SK-N-SH (cell line): ENCODE measurements around the gene GPN2. TPM values are rescaled to one million over a fixed set of nuclear protein-coding genes. Genes with fewer than 3 reads are reported as not detected.
"Not testable (repeated sequence)": the region's sequence is repeated elsewhere in the genome, so short reads cannot be mapped to it uniquely, and the experiment has no call there.

Experiments
- CTCF ChIA-PET: fragments of 300-600, 350-600 bp; formaldehyde crosslinking; extraction: SDS; loops from one replicate; lab custom pipeline; 2021; lab: Yijun Ruan, JAX
- POLR2A ChIA-PET: fragments of 350-600 bp; sonication (Branson Sonifier 250); formaldehyde crosslinking; extraction: SDS; loops from one replicate; lab custom pipeline; 2020; ENCODE audit warnings: antibody characterized with exemption, inconsistent platforms; lab: Yijun Ruan, JAX
- DNase-seq: peaks from one replicate; pipeline ENCODE4 v3.0.0; 2012
- H2AFZ ChIP-seq: fragments of 200-600 bp; sonication (generic); 2 replicates; pipeline ENCODE4 v1.8.1; 2016; ENCODE audit warnings: antibody characterized with exemption, mild to moderate bottlenecking, low read depth
- H3F3A ChIP-seq: fragments of 200-600 bp; sonication (generic); replicated peaks from 2 replicates; pipeline ENCODE3; 2016; ENCODE audit warnings: antibody characterized with exemption, mild to moderate bottlenecking; ENCODE audit not compliant: insufficient read depth
- H3K27ac ChIP-seq, 2 experiments: fragments of 200-500 bp in 1 of 2; fragments of 200-600 bp in 1 of 2; sonication (Bioruptor generic) in 1 of 2; sonication (generic), shearing (Covaris generic) in 1 of 2; 2 replicates each; pipeline versions ENCODE4 v1.5.1 to v1.6.1; 2014 to 2016; ENCODE audit warnings: low read depth in 2 of 2, inconsistent platforms in 1 of 2, low read length in 1 of 2, mild to moderate bottlenecking in 1 of 2, mixed read lengths in 1 of 2
- H3K27me3 ChIP-seq: fragments of 200-600 bp; sonication (generic), shearing (Covaris generic); 2 replicates; pipeline ENCODE4 v1.6.1; 2016; ENCODE audit warnings: mixed run types; ENCODE audit not compliant: insufficient read depth
- H3K36me3 ChIP-seq, 2 experiments: fragments of 200-500 bp in 1 of 2; fragments of 200-600 bp in 1 of 2; sonication (Bioruptor generic) in 1 of 2; sonication (generic) in 1 of 2; replicated peaks in 1 of 2; 2 replicates each; pipeline versions ENCODE3 to v1.5.1; 2014 to 2016; ENCODE audit warnings: low read length in 1 of 2, mild to moderate bottlenecking in 1 of 2; ENCODE audit not compliant: insufficient read depth in 2 of 2, control insufficient read depth in 1 of 2
- H3K4me1 ChIP-seq, 2 experiments: fragments of 200-500 bp in 1 of 2; fragments of 200-600 bp in 1 of 2; sonication (Bioruptor generic) in 1 of 2; sonication (generic), shearing (Covaris generic) in 1 of 2; 2 replicates each; pipeline versions ENCODE4 v1.5.1 to v1.6.1; 2014 to 2016; ENCODE audit warnings: low read depth in 1 of 2, low read length in 1 of 2, mixed run types in 1 of 2; ENCODE audit not compliant: insufficient read depth in 2 of 2, control insufficient read depth in 1 of 2
- H3K4me2 ChIP-seq: fragments of 200-600 bp; sonication (generic), shearing (Covaris generic); 2 replicates; pipeline ENCODE4 v1.6.1; 2017; ENCODE audit warnings: mixed run types
- H3K4me3 ChIP-seq, 2 experiments: fragments of 200-500 bp in 1 of 2; fragments of 200-600 bp in 1 of 2; sonication (Bioruptor generic) in 1 of 2; sonication (generic), shearing (Covaris generic) in 1 of 2; 2 replicates each; pipeline versions ENCODE4 v1.5.1 to v1.8.1; 2014 to 2016; ENCODE audit warnings: low read depth in 2 of 2, inconsistent platforms in 1 of 2, low read length in 1 of 2, mild to moderate bottlenecking in 1 of 2, mixed read lengths in 1 of 2, moderate library complexity in 1 of 2
- H3K79me2 ChIP-seq: fragments of 200-600 bp; sonication (generic); 2 replicates; pipeline ENCODE4 v1.8.1; 2017; ENCODE audit warnings: mild to moderate bottlenecking; ENCODE audit not compliant: insufficient read depth
- H3K9ac ChIP-seq: fragments of 200-600 bp; sonication (generic); 2 replicates; pipeline ENCODE4 v1.6.1; 2017; ENCODE audit warnings: mixed run types
- H3K9me2 ChIP-seq: fragments of 200-600 bp; sonication (generic); 2 replicates; pipeline ENCODE4 v1.6.1; 2017; ENCODE audit warnings: mixed run types
- H3K9me3 ChIP-seq: fragments of 200-600 bp; sonication (generic); 2 replicates; pipeline ENCODE4 v1.6.1; 2017; ENCODE audit warnings: mixed run types, mild to moderate bottlenecking, moderate library complexity
- H4K20me1 ChIP-seq: fragments of 200-600 bp; sonication (generic); 2 replicates; pipeline ENCODE4 v1.6.1; 2017; ENCODE audit warnings: mild to moderate bottlenecking, mixed run types; ENCODE audit not compliant: insufficient read depth
- CTCF ChIP-seq: fragments of 200-600 bp; sonication (generic); IDR thresholded peaks from 2 replicates; pipeline ENCODE4 v1.6.1; 2017; ENCODE audit warnings: antibody characterized with exemption, mild to moderate bottlenecking, moderate library complexity
- ELF1 ChIP-seq: IDR thresholded peaks from 2 replicates; pipeline ENCODE4 v1.4.0; 2012
- EP300 ChIP-seq, 2 experiments: IDR thresholded peaks; 2 replicates each; pipeline versions ENCODE4 v1.4.0 to v1.6.1; 2012; ENCODE audit warnings: borderline replicate concordance in 1 of 2, low read depth in 1 of 2, low read length in 1 of 2
- FOXJ3 ChIP-seq: sonication (generic); formaldehyde crosslinking; IDR thresholded peaks from 2 replicates; pipeline ENCODE4 v1.5.1; 2020; ENCODE audit warnings: mild to moderate bottlenecking, missing genetic modification reagents
- FOXM1 ChIP-seq: IDR thresholded peaks from 2 replicates; pipeline ENCODE4 v1.4.0; 2012; ENCODE audit warnings: low read depth, mild to moderate bottlenecking
- GABPA ChIP-seq: IDR thresholded peaks from 2 replicates; pipeline ENCODE4 v1.4.0; 2012; ENCODE audit warnings: low read depth, mild to moderate bottlenecking
- IRF3 ChIP-seq: fragments of 150-350 bp; IDR thresholded peaks from 2 replicates; pipeline ENCODE4 v1.6.1; 2016; ENCODE audit warnings: mild to moderate bottlenecking, low read depth, low read length
- JUND ChIP-seq: IDR thresholded peaks from 2 replicates; pipeline ENCODE4 v1.4.0; 2012
- MAX ChIP-seq: IDR thresholded peaks from 2 replicates; pipeline ENCODE4 v1.4.0; 2012; ENCODE audit warnings: low read depth
- MXI1 ChIP-seq: IDR thresholded peaks from 2 replicates; pipeline ENCODE4 v1.6.1; 2012; ENCODE audit warnings: mild to moderate bottlenecking, low read depth, low read length, improper control_type of control experiment
- PBX3 ChIP-seq: IDR thresholded peaks from 2 replicates; pipeline ENCODE4; 2012
- RCOR1 ChIP-seq: fragments of 150-350 bp; IDR thresholded peaks from 2 replicates; pipeline ENCODE4 v1.6.1; 2017; ENCODE audit warnings: antibody characterized with exemption, low read length
- SMC3 ChIP-seq: IDR thresholded peaks from 2 replicates; pipeline ENCODE4 v1.6.1; 2012; ENCODE audit warnings: low read depth, low read length, improper control_type of control experiment
- TAF1 ChIP-seq: IDR thresholded peaks from 2 replicates; pipeline ENCODE4 v1.6.1; 2012; ENCODE audit warnings: low read depth, mild to moderate bottlenecking, low read length, moderate library complexity, borderline replicate concordance
- USF1 ChIP-seq: IDR thresholded peaks from 2 replicates; pipeline ENCODE4 v1.4.0; 2012; ENCODE audit warnings: low read depth, borderline replicate concordance
- USF2 ChIP-seq: fragments of 150-350 bp; IDR thresholded peaks from 2 replicates; pipeline ENCODE4 v1.6.1; 2017; ENCODE audit warnings: antibody characterized with exemption, low read length, low read depth, borderline replicate concordance
- YY1 ChIP-seq: IDR thresholded peaks from 2 replicates; pipeline ENCODE4 v1.4.0; 2012; ENCODE audit warnings: low read depth, mild to moderate bottlenecking
- ZBTB33 ChIP-seq: IDR thresholded peaks from 2 replicates; pipeline ENCODE4 v1.4.0; 2012; ENCODE audit warnings: low read depth, borderline replicate concordance
- WGBS: methylation state at CpG from one replicate; pipeline ENCODE4 v1.1.6; 2017; ENCODE audit warnings: low lambda C conversion rate; 5-methylcytosine and 5-hydroxymethylcytosine counted together
- polyA plus RNA-seq, 3 experiments: library from polyadenylated mRNA; depleted of rRNA; stranded (reverse); fragments of >200 nt; gene quantifications; 2 replicates each; pipeline ENCODE4 v1.2.3, GENCODE V29; 2012

The GPN2 gene
- polyA plus RNA-seq, 1 of the 3 experiments (the other 2 are of a cell fraction): 24.0 TPM

- Histone ChIP-seq H3F3A (peaks cover 18% of the 10 kb centered on the region), H3K27me3 (no peaks in the 10 kb centered on the region), H3K9ac (peak overlapping the region; percentile 22; the same call in 1 of the 2 replicates), H2AFZ (no peak overlapping the region), H3K9me2 (no peaks in the 10 kb centered on the region), H3K4me1 (peaks cover 0 to 8% of the 10 kb centered on the region in 2 experiments; a peak in 2 of 4 replicates), H3K27ac (peak overlapping the region in 1 of 2 experiments; percentile 80; a peak in 2 of 4 replicates), H3K79me2 (peaks cover 15% of the 10 kb centered on the region; the same call in 1 of the 2 replicates), H3K4me3 (no peak overlapping the region), H3K36me3 (peaks cover 9 to 39% of the 10 kb centered on the region in 2 experiments), H3K4me2 (peak overlapping the region; percentile 10; the same call in 1 of the 2 replicates), H4K20me1 (no peaks in the 10 kb centered on the region)
- DNase-seq: no peak
- ChIA-PET POLR2A (no interaction called here), CTCF (interaction anchor here (0.7 to 1.3 kb wide), 3 partner anchors 15 to 31 kb away, joined by 3 to 4 read pairs (median 3); no protein-coding TSS in a partner anchor)
- no peak for TF ChIP-seq ZBTB33
- no peak for TF ChIP-seq USF1
- no peak for TF ChIP-seq FOXJ3
- TF ChIP-seq JUND: no peak
- no peak for TF ChIP-seq GABPA
- TF ChIP-seq YY1: no peak
- TF ChIP-seq PBX3: no peak
- TF ChIP-seq FOXM1: no peak
- no peak for TF ChIP-seq TAF1
- no peak for TF ChIP-seq MXI1
- TF ChIP-seq RCOR1: no peak
- no peak for TF ChIP-seq IRF3
- no peak for TF ChIP-seq MAX
- no peak for TF ChIP-seq ELF1
- no peak for TF ChIP-seq CTCF
- TF ChIP-seq EP300 (IDR thresholded peaks at IDR 0.05; ENCODE audit: borderline replicate concordance in 1 of 2, low read depth in 1 of 2, low read length in 1 of 2): no peak
- no peak for TF ChIP-seq USF2
- TF ChIP-seq SMC3: no peak
- TF ChIP-seq, all 33 proteins: peak for 0
- H3K9me3 ChIP-seq: no peaks in the 10 kb centered on the region
- WGBS: 95% methylated on average over 10 of the region's 10 CpGs
Observed at GRCh38 chr1:26848499-26848898, 41.6 kb downstream of the GPN2 start.

- Histone ChIP-seq H3K79me2 (peaks cover 15% of the 10 kb centered on the region; the same call in 1 of the 2 replicates), H3K27ac (peak overlapping the region in 1 of 2 experiments; percentile 80; a peak in 1 of 4 replicates), H3F3A (peaks cover 18% of the 10 kb centered on the region), H3K36me3 (peaks cover 13 to 35% of the 10 kb centered on the region in 2 experiments)
- H3K4me3 ChIP-seq, H3K4me2 ChIP-seq, POLR2A ChIA-PET, H3K27me3 ChIP-seq, H2AFZ ChIP-seq, H3K9me3 ChIP-seq, H3K4me1 ChIP-seq, H3K9ac ChIP-seq, DNase-seq, H4K20me1 ChIP-seq, H3K9me2 ChIP-seq: not testable (repeated sequence)
- WGBS: 84% methylated on average over 6 of the region's 6 CpGs
- CTCF ChIA-PET: interaction anchor here (0.7 kb wide), 1 partner anchor 32 kb away, joined by 3 read pairs; no protein-coding TSS in a partner anchor
Observed at GRCh38 chr1:26847826-26848225, 42.3 kb downstream of the GPN2 start.
